Activated naive CD4-positive, alpha-beta T cell (primary cell): ENCODE data around the gene VSTM4.

Experiments used
- DNase-seq, 4 experiments: peaks; one replicate each; lab custom pipeline; 2025; lab: John Stamatoyannopoulos, UW

VSTM4 gene

GRCh38 chr10:49070701-49071100 is 44.6 kb downstream of the VSTM4 start:
- DNase-seq = no peak

DNA sequence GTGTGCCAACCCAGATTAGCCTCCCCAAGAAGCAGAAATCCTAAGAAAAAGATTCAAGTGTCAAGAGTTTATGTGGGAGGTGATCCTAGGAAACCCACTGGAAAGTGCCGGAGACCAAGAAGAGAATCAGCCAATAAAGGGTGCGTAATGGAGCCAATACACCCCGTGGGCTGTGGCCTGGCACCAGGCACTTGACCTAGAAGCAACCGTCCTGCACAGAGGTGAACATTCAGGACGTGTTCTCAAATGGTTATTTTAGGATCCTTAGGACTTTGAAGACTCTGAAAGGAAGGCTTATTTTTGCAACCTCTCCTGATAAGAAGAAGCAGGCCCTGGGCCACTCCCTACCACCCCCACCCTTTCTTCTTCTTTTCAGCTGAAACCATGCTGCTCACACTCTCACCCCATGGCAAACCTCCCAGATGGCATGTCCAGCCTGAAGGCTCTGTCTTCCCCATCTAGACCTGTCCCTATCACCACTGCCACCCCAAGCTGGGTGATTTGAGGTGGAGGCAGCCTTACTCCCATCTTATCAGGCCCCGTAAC is 46.6 kb downstream of the VSTM4 start:
- DNase-seq = no peak

DNA sequence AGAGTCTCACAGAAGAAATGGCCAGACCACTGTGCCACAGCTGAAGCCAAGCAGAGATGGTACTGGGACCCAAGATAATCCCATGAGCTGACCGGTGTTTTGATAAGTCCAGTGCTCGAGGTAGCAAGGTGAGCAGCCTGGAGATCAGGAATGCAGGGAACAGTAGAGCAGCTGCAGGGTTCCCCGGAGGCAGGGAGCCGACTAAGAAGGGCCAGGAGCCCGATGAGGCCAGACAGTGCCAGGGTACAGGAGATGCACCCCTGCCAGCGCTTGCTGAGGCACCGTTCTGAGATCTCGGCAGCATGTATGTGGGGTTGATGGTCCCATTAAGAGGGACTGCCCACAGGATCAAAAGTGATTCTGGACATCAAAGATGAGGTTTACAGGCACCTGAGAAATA is 47.1 kb downstream of the VSTM4 start:
- no peak for DNase-seq

- DNase-seq = no peak
Observed at GRCh38 chr10:49066944-49067730, 48.2 kb downstream of the VSTM4 start.

- DNase-seq = no peak
Observed at GRCh38 chr10:49062229-49062628, 53.1 kb downstream of the VSTM4 start.

- DNase-seq = no peak
Observed at GRCh38 chr10:49061667-49062066, 53.7 kb downstream of the VSTM4 start.

DNA sequence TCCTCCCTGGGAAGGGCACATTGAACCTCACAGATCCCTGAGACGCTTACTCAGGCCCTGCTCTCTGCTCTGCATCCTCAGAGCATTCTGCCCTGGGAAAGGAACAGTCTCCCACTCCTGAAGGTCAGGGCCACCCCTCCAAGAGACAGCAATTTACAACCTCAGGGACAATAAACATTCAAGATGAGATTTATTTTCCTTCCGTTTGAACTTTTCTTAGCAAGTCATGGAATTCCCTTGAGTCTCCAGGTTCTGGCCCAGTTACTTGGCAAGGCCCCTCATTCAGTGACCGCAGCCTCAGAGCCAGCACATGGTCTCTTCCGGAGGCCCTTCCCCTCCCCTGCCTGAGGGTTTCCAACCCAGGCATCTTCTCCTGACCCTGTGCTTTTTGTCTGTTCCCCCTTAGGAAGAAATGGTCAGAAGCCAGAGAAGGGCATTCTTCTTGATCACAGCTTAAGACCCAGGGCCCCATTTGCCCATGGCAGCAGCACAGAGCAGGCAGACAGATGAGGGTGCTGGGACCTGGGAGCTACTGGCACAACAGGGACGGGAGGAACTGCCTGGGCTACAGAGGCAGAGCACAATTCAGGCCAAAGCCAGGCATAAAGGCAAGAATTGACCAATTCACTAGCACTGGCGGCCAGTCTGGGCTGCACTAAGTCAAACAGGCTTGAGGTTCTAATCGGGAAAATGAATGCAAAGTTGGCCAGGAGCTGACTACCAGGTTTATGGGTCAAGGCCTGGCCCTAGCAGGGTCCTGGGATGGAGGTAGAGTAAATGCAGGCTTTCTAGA is 56.7 kb downstream of the VSTM4 start:
- no peak for DNase-seq

GRCh38 chr10:49057231-49057880 is 58.0 kb downstream of the VSTM4 start:
- no peak for DNase-seq

GRCh38 chr10:49056356-49056755 is 59.0 kb downstream of the VSTM4 start:
- no peak for DNase-seq

GRCh38 chr10:49055221-49055849 is 60.0 kb downstream of the VSTM4 start:
- DNase-seq = no peak

DNA sequence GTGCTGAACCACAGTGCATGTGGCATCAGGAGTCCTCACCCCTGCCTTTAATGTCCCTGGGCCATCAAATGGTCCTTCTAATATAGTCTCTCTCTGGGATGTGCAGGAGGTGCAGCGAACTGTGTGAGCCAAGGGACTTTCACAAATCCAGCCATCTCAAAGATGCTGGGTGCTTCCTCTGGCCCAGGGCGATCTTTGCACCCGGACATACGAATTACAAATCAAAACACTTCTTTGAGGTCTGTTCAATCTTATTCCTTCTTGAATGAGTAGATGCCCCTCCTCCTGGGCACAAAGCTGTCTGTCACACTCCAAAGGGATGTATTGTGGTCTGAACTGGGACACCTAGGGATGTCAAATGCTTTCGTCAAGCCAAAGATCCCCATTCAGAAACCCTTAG is 60.6 kb downstream of the VSTM4 start:
- DNase-seq = no peak

GRCh38 chr10:49053998-49054692 is 61.2 kb downstream of the VSTM4 start:
- no peak for DNase-seq

DNA sequence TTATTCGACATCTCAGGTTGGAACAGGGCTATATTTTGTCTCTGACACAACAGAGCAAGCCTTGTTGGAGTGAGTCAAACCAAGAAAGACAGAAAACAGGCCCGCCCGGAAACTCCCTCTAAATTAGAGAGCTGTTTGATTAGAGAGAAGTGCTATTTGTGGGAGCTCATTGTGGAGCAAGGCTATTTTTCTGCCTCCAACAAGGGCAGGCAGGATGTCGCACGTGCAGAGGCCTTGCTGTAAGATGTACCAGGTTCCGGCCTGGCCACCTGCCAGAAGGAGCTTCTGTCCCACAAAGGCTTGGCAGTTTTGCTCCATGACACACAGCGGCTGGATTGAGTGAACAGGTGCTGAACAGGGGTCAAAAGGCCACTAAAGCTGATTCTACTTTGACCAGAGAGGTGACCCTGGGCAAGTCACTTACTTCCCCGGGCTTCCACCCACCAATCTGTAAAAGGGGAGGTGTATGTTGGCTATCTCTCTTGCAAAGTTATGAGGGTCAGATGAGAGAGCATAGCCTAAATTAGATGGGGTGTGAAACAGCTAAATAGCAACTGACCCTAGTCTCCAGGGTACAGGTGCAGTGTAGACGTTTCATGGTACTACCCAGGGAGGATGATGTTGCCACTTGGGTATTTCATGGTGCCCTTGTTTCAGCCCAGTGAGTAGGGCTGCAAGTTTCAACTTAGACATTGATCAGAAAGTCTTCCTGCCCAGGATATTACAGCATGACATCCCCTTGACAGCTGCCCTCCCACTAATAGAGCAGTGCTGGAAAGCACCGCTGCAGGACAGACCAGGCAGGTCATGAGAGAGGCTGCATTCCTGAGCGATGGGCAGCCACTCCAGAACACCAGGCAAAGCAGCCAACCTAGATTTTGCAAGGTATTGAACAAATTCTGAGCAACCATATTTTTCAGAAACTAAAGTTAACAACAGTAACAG is 62.0 kb downstream of the VSTM4 start:
- no peak for DNase-seq

GRCh38 chr10:49052069-49052468 is 63.3 kb downstream of the VSTM4 start:
- DNase-seq = no peak

GRCh38 chr10:49050906-49051305 is 64.4 kb downstream of the VSTM4 start:
- no peak for DNase-seq

DNA sequence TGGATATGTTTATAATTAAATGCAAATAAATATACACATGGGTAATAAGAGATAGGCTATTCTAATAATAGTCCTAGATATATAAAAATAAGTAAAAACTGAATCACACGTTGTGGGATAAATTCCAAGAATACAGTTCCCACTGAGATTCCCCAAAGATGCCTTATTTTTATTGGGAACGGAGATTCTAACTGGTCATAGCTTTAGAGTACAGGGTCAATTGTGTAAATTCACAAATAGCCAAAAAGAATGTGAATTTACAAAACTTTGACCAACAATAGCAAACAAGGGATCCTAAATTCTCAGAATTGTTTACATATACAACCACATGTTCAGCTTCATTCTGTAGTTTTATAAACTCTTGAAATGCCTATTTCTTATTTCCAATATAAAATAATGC is 65.0 kb downstream of the VSTM4 start:
- DNase-seq = no peak

DNA sequence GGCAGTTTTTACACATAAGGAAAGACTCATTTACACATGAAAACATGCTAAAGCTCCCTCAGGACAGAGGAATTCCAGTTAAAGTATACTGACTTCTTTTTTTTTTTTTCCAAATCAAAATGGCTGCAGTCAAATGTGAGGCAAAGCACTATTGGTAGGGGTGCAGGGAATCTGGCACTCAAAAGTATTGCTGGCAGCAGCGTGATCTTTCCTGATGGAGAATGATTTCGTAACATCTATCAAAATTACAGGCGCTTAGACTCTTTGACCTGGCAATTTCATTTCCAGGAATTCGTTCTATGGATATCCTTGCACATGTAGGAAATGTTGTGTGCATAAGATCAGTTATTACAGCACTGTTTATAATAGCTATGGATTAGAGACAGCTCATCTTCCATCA is 65.7 kb downstream of the VSTM4 start:
- DNase-seq = no peak

DNA sequence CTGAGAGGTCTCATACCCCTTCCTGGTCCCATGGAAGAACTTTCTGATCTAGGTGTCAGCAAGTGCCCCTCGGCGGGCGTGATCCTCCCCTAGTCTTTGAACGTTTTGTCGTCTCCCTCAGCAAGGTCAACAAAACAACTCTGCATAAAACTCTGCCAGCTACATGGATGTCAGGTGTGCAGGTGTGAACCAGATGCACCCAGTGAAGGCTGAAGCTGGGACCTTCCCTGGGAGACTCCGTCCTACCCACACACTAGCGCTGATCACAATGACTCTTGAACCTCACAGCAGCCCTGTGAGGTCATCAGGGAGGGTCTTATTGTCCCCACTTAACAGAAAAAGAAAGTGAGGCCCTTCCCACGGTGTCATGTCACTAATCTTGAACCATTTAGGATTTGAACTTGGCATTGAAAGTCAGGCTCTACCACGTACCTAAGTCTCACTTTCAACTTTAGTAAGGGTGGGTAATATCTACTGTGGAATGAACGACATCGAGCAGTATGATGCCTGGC is 68.1 kb downstream of the VSTM4 start:
- no peak for DNase-seq

GRCh38 chr10:49044293-49045193 is 70.8 kb downstream of the VSTM4 start:
- DNase-seq = no peak
